8988T (cell line): ENCODE results near the gene TUBB1.
"Not testable (repeated sequence)": the region's sequence is repeated elsewhere in the genome, so short reads cannot be mapped to it uniquely, and the experiment has no call there.

Source experiments
- DNase-seq: peaks from one replicate; pipeline ENCODE4 v3.0.0; 2011

TUBB1 gene

DNA sequence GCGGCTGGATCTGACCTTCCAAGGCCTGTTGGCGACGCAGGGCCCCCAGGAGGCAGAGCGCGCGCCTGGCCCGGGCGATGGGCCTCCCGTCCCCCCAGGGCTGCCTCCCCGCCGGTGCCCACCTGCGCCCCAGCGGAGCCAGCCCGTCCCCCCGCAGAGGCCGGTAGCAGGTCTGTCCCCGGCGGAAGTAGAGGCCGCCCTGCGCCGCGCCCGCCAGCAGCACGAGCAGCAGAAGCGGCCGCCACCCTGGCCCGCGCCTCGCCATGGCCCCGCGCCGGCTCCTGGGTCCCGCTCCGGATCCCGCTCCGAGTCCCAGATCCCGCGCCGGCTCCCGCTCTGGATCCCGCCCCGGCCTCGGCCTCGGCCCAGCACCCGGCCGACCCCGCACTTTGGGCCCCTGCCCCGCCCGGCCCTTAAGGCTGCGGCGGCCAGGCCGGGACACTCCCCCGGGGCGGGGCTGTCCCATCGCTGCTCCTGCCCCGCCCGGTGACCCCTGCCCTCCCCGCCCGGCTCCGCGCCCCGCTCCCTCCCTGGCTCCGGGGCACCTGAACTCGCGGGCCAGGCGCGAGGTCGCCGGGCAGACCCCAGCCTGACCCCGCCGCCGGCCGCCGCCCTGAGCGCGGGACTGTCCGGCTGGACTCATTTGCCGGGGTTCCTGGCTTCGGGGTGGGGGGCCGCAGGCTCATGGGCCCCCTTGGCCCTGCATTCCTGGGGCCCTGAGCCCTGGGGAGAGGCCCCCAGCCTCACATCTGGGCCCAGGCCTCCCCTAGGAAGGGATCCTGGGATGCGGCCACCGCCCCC lies 12.2 kb upstream of the TUBB1 start, which contains the start of gene CTSZ:
TSS of gene CTSZ (minus strand) at position 391 of the 801 bp plus-strand sequence. CDS start at position 265, 126 bp downstream.
- DNase-seq = peak; percentile 95

- no peak for DNase-seq
These were observed 11.3 kb upstream of the TUBB1 start for GRCh38 chr20:59007665-59008511.

- no peak for DNase-seq
These were observed 10.4 kb upstream of the TUBB1 start for GRCh38 chr20:59008715-59009336.

GRCh38 chr20:59010321-59010994 lies 8.8 kb upstream of the TUBB1 start:
- DNase-seq = no peak

DNA sequence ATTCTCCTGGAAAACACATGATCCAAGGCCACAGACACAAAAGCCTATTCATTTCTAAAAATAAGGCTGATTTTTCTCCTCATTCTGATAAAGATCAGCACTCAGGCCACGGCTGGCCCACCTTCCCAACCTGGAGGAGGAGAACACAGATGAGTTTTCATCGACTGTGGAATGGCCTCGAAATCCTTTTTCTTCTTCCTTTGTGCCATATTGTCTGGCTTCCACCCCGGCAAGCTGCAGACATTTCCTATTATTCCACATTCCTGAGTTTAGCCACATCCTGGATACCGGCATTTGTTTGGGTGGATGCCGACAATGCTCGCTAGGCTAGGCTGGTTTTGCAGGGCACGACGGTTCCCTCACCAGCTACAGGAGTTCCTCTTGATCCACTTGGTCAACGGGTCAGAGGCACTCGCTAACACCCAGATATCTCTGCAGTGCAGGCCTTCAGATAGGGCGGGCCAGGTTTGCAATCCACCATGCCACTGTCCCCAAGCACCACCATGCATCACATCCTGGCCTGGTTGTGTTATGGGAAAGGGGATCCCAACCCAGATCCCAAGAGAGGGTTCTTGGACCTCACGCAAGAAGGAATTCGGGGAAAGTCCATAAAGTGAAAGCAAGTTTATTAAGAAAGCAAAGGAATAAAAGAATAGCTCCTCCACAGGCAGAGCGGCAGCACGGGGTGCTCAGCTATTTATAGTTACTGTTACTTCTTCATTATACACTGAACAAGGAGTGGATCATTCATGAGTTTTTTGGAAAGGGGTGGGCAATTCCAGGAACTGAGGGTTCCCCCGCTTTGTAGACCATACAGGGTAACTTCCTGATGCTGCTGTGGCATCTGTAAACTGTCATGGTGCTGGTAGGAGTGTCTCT lies 8.0 kb upstream of the TUBB1 start:
- no peak for DNase-seq

DNA sequence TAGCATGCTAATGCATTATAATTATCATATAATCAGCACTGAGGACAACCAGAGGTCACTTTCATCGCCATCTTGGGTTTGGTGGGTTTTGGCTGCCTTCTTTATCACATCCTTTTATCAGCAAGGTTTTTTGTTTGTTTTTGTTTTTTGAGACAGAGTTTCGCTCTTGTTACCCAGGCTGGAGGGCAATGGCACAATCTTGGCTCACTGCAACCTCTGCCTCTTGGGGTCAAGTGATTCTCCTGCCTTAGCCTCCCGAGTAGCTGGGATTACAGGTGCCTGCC lies 7.4 kb upstream of the TUBB1 start:
- not testable (repeated sequence) for DNase-seq

DNA sequence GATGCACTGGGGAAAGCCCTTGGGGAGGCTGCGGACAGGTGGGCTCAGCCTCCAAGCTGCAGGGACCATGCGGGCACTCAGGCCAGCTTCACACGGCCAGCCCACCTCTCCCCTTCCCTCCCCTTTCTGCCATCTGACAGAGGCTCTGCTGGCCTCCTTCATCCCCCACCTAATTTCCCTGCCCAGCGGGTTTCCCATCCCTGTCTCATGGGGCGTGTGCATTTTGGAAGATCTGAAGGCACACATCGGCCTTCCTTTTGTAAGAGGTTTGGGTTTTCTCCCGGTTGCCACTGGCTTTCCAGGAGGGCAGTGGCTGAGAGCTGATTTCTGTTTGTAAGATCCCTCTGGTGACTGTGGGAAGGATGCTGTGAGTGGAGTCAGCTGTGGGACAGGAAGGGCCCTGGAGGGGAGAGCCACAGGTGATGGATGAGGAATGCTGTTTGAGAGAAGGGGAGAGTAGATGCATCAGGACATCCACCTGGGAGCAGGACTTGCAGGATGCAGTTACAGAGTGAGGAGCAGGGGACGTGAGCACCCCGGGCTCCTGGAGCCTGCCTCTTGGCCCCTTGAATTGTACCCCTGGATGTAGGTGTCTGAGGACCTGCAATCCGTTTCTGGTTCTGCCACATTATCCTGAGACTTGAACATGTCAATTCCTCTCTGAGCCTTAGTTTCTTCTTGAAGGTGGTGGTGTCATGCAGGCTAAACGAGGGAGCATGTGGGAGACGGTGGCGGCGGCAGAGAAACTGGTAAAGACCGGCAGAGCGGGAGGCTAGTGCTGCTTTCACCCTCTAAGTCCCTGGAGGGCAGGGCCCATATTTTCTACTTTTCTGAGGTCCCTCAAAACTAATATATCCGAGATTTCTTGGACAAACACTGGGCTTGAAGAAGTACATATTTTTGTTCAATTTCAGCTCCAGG lies 5.9 kb upstream of the TUBB1 start:
- DNase-seq = no peak

GRCh38 chr20:59013959-59014608 lies 5.1 kb upstream of the TUBB1 start:
- no peak for DNase-seq

GRCh38 chr20:59014680-59015389 lies 4.4 kb upstream of the TUBB1 start:
- DNase-seq = no peak

GRCh38 chr20:59015411-59015810 lies 3.8 kb upstream of the TUBB1 start:
- no peak for DNase-seq

- no peak for DNase-seq
These were observed 3.2 kb upstream of the TUBB1 start for GRCh38 chr20:59015812-59016711.

DNA sequence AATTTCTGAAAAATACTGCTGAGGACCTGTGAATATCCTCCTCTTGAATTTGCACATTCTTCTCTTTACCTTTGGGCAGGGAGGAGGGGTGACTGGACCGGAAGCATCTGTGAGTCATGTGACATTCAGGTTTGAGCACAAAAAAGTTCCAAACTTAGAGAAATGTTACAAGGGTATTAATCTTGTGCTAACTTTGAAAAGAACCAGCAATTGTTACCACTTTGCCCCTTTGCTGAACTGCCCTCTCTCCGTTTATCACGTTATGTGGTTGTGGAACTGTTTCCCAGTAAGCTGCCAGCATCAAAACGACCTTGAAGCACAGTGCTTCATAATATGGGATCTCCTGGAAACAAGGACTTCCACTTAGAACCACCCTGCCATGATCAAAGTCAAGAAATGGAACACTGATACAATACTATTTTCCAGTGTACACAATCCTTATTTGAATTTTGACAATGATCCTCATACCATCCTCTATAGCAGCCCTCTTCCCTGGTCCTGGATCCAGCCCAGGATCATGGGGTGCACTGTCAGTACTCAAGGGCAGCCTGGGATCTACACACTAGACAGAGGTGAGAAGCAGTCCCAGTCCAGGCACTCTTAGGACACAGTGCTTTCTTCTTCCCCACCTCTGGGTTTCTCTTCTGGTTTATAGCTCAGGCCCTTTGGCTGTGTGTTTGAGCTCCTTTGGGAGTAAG lies 2.3 kb upstream of the TUBB1 start:
- DNase-seq = no peak

DNA sequence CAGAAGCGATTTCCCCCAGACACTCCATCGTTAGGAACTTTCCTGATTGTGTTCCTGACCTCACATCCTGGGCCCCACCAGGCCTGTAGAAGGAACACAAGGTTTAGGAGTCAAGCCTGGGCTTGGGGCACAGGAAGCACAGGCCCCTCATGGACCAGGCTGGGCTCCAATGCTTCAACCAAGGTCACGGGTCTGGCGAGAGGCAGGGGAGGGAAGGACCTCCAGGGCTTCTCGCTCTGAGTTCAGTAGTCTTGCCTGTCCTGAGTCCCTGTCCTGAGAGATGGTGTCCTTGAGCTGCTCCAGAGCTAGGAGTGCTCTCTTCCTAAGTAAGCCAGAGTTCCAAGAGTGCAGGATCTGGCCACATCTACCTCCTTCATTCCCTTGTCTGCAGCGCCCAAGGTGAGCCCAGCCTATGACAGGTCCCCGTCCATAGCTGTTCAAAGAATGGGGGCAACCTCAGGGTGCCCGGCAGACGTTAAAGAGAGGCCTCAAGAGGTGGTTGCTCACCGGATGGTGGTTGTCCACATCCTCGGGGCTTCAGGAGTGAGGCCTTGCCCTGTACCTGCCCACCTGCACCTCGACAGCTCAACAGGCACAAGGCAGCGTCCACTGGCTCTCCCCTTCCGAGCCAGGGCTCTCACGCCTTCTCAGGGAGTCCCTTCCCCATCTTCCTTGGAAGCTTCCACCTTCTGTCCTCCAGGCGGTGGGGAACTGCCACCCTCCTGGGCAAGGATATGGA lies 1.6 kb upstream of the TUBB1 start:
- DNase-seq = no peak

- no peak for DNase-seq
These were observed 412 bp upstream of the TUBB1 start for GRCh38 chr20:59018817-59019216.

DNA sequence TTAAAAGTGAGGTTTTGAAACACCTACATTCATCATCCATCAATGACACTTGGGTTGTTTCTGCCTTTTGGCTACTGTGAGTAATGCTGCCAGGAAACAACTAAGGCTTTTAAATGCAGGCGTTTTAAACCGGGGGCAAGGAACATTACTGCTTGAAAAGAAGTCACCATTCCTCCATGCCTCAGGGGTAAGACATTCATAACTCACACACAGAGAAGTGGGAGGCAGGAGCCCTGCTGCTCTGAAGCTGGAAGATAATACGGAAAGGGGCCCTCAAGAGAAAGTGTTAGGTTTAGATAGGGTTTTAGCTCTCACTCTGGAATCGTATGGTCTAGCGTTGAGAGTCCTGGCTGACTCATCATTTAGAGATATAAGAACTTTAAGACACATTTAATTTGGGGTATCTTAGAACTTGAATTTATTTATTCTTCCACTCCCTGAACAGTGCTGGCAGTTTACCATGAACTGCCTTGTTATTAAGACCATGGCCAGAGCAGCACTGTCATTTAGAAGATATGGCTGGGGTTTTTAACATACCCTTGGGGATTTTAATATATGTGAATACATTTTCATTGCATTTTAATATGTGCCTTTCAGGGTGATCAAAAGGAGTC lies 1.8 kb downstream of the TUBB1 start:
- no peak for DNase-seq

DNA sequence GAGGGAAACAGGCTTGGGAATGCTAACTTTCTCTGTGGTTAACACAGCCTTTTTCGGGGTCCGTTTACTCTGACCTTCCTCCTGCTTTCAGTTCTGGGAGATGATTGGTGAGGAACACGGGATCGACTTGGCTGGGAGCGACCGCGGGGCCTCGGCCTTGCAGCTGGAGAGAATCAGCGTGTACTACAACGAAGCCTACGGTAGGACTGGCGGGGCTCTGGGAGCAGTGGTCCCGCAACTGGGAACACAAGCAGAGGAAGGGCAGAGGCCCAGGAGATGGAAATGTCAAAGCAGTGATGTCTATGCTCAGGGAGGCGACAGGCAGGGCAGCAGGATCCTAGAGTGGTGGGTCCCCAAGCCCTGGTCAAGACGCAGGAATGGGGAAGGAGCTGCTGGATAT lies 3.5 kb downstream of the TUBB1 start:
- no peak for DNase-seq

- no peak for DNase-seq
These were observed 4.4 kb downstream of the TUBB1 start for GRCh38 chr20:59023616-59024015.
